H9 (cell line): Measurements from ENCODE around the gene RPL6. TPM values are rescaled to one million over a fixed set of nuclear protein-coding genes. Genes with fewer than 3 reads are reported as not detected.
"Not testable (repeated sequence)": the region's sequence is repeated elsewhere in the genome, so short reads cannot be mapped to it uniquely, and the experiment has no call there.

Source experiments
- DNase-seq: peaks from one replicate; pipeline ENCODE4 v3.0.0-alpha.2; 2017
- H2AFZ ChIP-seq: one replicate; pipeline ENCODE4 v1.6.1; 2013; ENCODE audit warnings: mild to moderate bottlenecking, low read length, control low read depth, moderate library complexity
- H2AK5ac ChIP-seq: 2 replicates; pipeline ENCODE4 v1.6.1; 2013; ENCODE audit warnings: low read length, control low read depth, mixed read lengths; ENCODE audit not compliant: insufficient read length
- H2BK120ac ChIP-seq: one replicate; pipeline ENCODE4 v1.6.1; 2013; ENCODE audit warnings: low read depth, mild to moderate bottlenecking, low read length, control low read depth, inconsistent platforms; ENCODE audit not compliant: poor library complexity, severe bottlenecking
- H2BK12ac ChIP-seq: 2 replicates; pipeline ENCODE4 v1.6.1; 2013; ENCODE audit warnings: low read length, control low read depth, mixed read lengths, low read depth; ENCODE audit not compliant: insufficient read length
- H2BK15ac ChIP-seq: 2 replicates; pipeline ENCODE4 v1.6.1; 2013; ENCODE audit warnings: low read depth, low read length, control low read depth
- H2BK20ac ChIP-seq: one replicate; pipeline ENCODE4 v1.6.1; 2013; ENCODE audit warnings: low read depth, mild to moderate bottlenecking, low read length, control low read depth, inconsistent platforms; ENCODE audit not compliant: poor library complexity, severe bottlenecking
- H2BK5ac ChIP-seq: 2 replicates; pipeline ENCODE4 v1.6.1; 2013; ENCODE audit warnings: low read length, control low read depth, mixed read lengths; ENCODE audit not compliant: insufficient read length
- H3K14ac ChIP-seq: 2 replicates; pipeline ENCODE4 v1.6.1; 2013; ENCODE audit warnings: low read length, control low read depth; ENCODE audit not compliant: insufficient read depth
- H3K18ac ChIP-seq: 2 replicates; pipeline ENCODE4 v1.6.1; 2013; ENCODE audit warnings: low read depth, mild to moderate bottlenecking, mixed read lengths, low read length, control low read depth; ENCODE audit not compliant: insufficient read length
- H3K23ac ChIP-seq: 2 replicates; pipeline ENCODE4 v1.6.1; 2013; ENCODE audit warnings: low read length, control low read depth, mixed read lengths, low read depth; ENCODE audit not compliant: insufficient read length
- H3K23me2 ChIP-seq: 2 replicates; pipeline ENCODE4 v1.6.1; 2013; ENCODE audit warnings: low read depth, mild to moderate bottlenecking, mixed read lengths, low read length, control low read depth; ENCODE audit not compliant: insufficient read length, poor library complexity, severe bottlenecking
- H3K27ac ChIP-seq: 2 replicates; pipeline ENCODE4 v1.5.1; 2013; ENCODE audit warnings: low read length, control low read depth, mixed read lengths, low read depth; ENCODE audit not compliant: insufficient read length
- H3K27me3 ChIP-seq: 2 replicates; pipeline ENCODE4 v1.6.1; 2013; ENCODE audit warnings: low read length, control low read depth, inconsistent platforms; ENCODE audit not compliant: insufficient read depth
- H3K4ac ChIP-seq: 2 replicates; pipeline ENCODE4 v1.6.1; 2013; ENCODE audit warnings: low read depth, mild to moderate bottlenecking, control low read depth, inconsistent platforms, low read length, moderate library complexity
- H3K4me1 ChIP-seq: 2 replicates; pipeline ENCODE4 v1.6.1; 2013; ENCODE audit warnings: low read length, control low read depth, inconsistent platforms; ENCODE audit not compliant: insufficient read depth
- H3K4me2 ChIP-seq: 2 replicates; pipeline ENCODE4 v1.6.1; 2013; ENCODE audit warnings: low read length, control low read depth, mixed read lengths; ENCODE audit not compliant: insufficient read length, insufficient read depth
- H3K56ac ChIP-seq: 2 replicates; pipeline ENCODE4 v1.6.1; 2013; ENCODE audit warnings: low read depth, mild to moderate bottlenecking, mixed read lengths, low read length, control low read depth; ENCODE audit not compliant: insufficient read length
- H3K79me1 ChIP-seq: 2 replicates; pipeline ENCODE4 v1.6.1; 2013; ENCODE audit warnings: low read depth, mild to moderate bottlenecking, moderate library complexity, low read length, control low read depth, inconsistent platforms; ENCODE audit not compliant: insufficient read depth, poor library complexity, severe bottlenecking
- H3K79me2 ChIP-seq: 2 replicates; pipeline ENCODE4 v1.6.1; 2013; ENCODE audit warnings: low read length, control low read depth, inconsistent platforms; ENCODE audit not compliant: insufficient read depth
- H3K9ac ChIP-seq: 2 replicates; pipeline ENCODE4 v1.6.1; 2013; ENCODE audit warnings: low read length, control low read depth, mixed read lengths; ENCODE audit not compliant: insufficient read length; ENCODE audit errors: extremely low read depth
- H3K9me3 ChIP-seq: one replicate; pipeline ENCODE4 v1.6.1; 2013; ENCODE audit warnings: low read depth, low read length, inconsistent platforms; ENCODE audit not compliant: control insufficient read depth
- H3T11ph ChIP-seq: one replicate; pipeline ENCODE4 v1.6.1; 2013; ENCODE audit warnings: mild to moderate bottlenecking, low read length, control low read depth, inconsistent platforms
- H4K20me1 ChIP-seq: one replicate; pipeline ENCODE4 v1.6.1; 2013; ENCODE audit not compliant: control insufficient read depth, insufficient read length, insufficient read depth
- H4K5ac ChIP-seq: 2 replicates; pipeline ENCODE4 v1.6.1; 2013; ENCODE audit warnings: low read depth, mild to moderate bottlenecking, mixed read lengths, low read length, control low read depth; ENCODE audit not compliant: insufficient read length
- H4K8ac ChIP-seq: replicated peaks from 2 replicates; pipeline ENCODE4 v1.6.1; 2013; ENCODE audit warnings: low read length, control low read depth, mixed read lengths, low read depth; ENCODE audit not compliant: insufficient read length
- H4K91ac ChIP-seq: 2 replicates; pipeline ENCODE4 v1.6.1; 2013; ENCODE audit warnings: low read depth, mild to moderate bottlenecking, moderate library complexity, mixed read lengths, low read length, control low read depth; ENCODE audit not compliant: insufficient read length
- H3K27ac Mint-ChIP-seq, 3 experiments: 2 replicates in 2 of 3; 3 replicates in 1 of 3; pipeline ENCODE4 v1.8.0; 2020 to 2021; ENCODE audit warnings: mixed read lengths in 3 of 3, mild to moderate bottlenecking in 1 of 3, moderate library complexity in 1 of 3
- H3K27me3 Mint-ChIP-seq: 2 replicates; pipeline ENCODE4 v1.8.0; 2021; ENCODE audit warnings: low read depth, mild to moderate bottlenecking, moderate library complexity, mixed read lengths
- H3K36me3 Mint-ChIP-seq, 3 experiments: 2 replicates in 2 of 3; 3 replicates in 1 of 3; pipeline ENCODE4 v1.8.0; 2020 to 2021; ENCODE audit warnings: low read depth in 3 of 3, mixed read lengths in 3 of 3; ENCODE audit not compliant: insufficient read depth in 1 of 3
- H3K4me1 Mint-ChIP-seq, 2 experiments: 2 replicates each; pipeline ENCODE4 v1.8.0; 2020; ENCODE audit warnings: mixed read lengths in 2 of 2
- H3K4me3 Mint-ChIP-seq, 2 experiments: 2 replicates in 1 of 2; 3 replicates in 1 of 2; pipeline ENCODE4 v1.8.0; 2020 to 2021; ENCODE audit warnings: mild to moderate bottlenecking in 2 of 2, mixed read lengths in 2 of 2, moderate library complexity in 1 of 2
- H3K9me3 Mint-ChIP-seq, 2 experiments: 2 replicates in 1 of 2; 3 replicates in 1 of 2; pipeline ENCODE4 v1.8.0; 2020; ENCODE audit warnings: mild to moderate bottlenecking in 2 of 2, mixed read lengths in 2 of 2, moderate library complexity in 1 of 2
- CTCF ChIP-seq: fragments of 200-600 bp; sonication (generic); conservative IDR thresholded peaks from 3 replicates; pipeline ENCODE4 v1.8.0; 2021; ENCODE audit warnings: antibody characterized with exemption, mild to moderate bottlenecking
- WGBS: extraction: QIAGEN DNeasy Blood & Tissue Kit; methylation state at CpG from one replicate; pipeline ENCODE4 v1.1.7; 2013; ENCODE audit warnings: missing lambda C conversion rate, low lambda C conversion rate, mixed read lengths; ENCODE audit not compliant: insufficient read length; ENCODE audit errors: extremely low coverage; 5-methylcytosine and 5-hydroxymethylcytosine counted together
- total RNA-seq: library from RNA; stranded (reverse); gene quantifications from 2 replicates; pipeline ENCODE4 v1.2.1, GENCODE V29; 2021

The RPL6 gene
- total RNA-seq, 1 experiment from 2014 or later = 1,921 TPM

- H3K4me2 ChIP-seq = no peak overlapping the region
- no peak overlapping the region for H2BK5ac ChIP-seq
- H4K91ac ChIP-seq = no peak overlapping the region
- H3K9me3 ChIP-seq = no peaks in the 10 kb centered on the region
- Mint-ChIP-seq H3K4me1 (no peaks in the 10 kb centered on the region), H3K27ac (no peak overlapping the region), H3K4me3 (no peak overlapping the region), H3K9me3 (no peaks in the 10 kb centered on the region; a peak in 2 of 5 replicates), H3K36me3 (no peaks in the 10 kb centered on the region; a peak in 1 of 7 replicates), H3K27me3 (peaks cover 3% of the 10 kb centered on the region)
- no peaks in the 10 kb centered on the region for H3K27me3 ChIP-seq
- no peak overlapping the region for H2BK12ac ChIP-seq
- H3T11ph ChIP-seq = no peak overlapping the region
- H2BK120ac ChIP-seq = no peak overlapping the region
- no peak overlapping the region for H3K23ac ChIP-seq
- no peaks in the 10 kb centered on the region for H4K20me1 ChIP-seq
- H3K56ac ChIP-seq = no peak overlapping the region
- H2BK20ac ChIP-seq = no peak overlapping the region
- no peak overlapping the region for H3K27ac ChIP-seq
- H4K5ac ChIP-seq = no peak overlapping the region
- H3K79me2 ChIP-seq = no peaks in the 10 kb centered on the region
- no peak overlapping the region for H2BK15ac ChIP-seq
- no peak for DNase-seq
- WGBS = no CpG with 5 or more reads among the region's 1 CpG
- H3K4ac ChIP-seq = no peak overlapping the region
- H2AK5ac ChIP-seq = no peak overlapping the region
- H3K4me1 ChIP-seq = no peaks in the 10 kb centered on the region
- no peak overlapping the region for H4K8ac ChIP-seq
- H3K23me2 ChIP-seq = no peaks in the 10 kb centered on the region
- no peak overlapping the region for H3K14ac ChIP-seq
- H3K18ac ChIP-seq = no peak overlapping the region
- H3K79me1 ChIP-seq = no peaks in the 10 kb centered on the region
- no peak overlapping the region for H2AFZ ChIP-seq
- no peak overlapping the region for H3K9ac ChIP-seq
- no peak for TF ChIP-seq CTCF
Measured at GRCh38 chr12:112393328-112393727, 16.1 kb downstream of the RPL6 start.

DNA sequence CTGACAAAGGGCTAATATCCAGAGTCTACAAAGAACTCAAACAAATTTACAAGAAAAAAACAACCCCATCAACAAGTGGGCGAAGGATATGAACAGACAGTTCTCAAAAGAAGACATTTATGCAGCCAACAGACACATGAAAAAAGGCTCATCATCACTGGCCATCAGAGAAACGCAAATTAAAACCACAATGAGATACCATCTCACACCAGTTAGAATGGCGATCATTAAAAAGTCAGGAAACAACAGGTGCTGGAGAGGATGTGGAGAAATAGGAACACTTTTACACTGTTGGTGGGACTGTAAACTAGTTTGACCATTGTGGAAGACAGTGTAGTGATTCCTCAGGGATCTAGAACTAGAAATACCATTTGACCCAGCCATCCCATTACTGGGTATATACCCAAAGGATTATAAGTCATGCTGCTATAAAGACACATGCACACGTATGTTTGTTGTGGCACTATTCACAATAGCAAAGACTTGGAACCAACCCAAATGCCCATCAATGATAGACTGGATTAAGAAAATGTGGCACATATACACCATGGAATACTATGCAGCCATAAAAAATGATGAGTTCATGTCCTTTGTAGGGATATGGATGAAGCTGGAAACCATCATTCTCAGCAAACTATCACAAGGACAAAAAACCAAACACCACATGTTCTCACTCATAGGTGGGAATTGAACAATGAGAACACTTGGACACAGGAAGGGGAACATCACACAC is 19.3 kb downstream of the RPL6 start:
- not testable (repeated sequence) for H4K91ac ChIP-seq, H3K27ac Mint-ChIP-seq, H3K9me3 ChIP-seq

More for the DNA sequence above, 19.3 kb downstream of the RPL6 start:
- not testable (repeated sequence) for H4K5ac ChIP-seq, H3K79me2 ChIP-seq, H3K9me3 Mint-ChIP-seq, H3K27me3 ChIP-seq, H3K14ac ChIP-seq, H2AFZ ChIP-seq, H3K4me1 ChIP-seq, H3K27me3 Mint-ChIP-seq, H3K4me2 ChIP-seq, H3T11ph ChIP-seq, H4K20me1 ChIP-seq, H3K9ac ChIP-seq, H2BK5ac ChIP-seq, H2BK20ac ChIP-seq, H3K79me1 ChIP-seq, H3K4me3 Mint-ChIP-seq, H2BK15ac ChIP-seq, DNase-seq, H3K18ac ChIP-seq, H3K27ac ChIP-seq, H3K23ac ChIP-seq, H2BK120ac ChIP-seq, H2AK5ac ChIP-seq, H3K23me2 ChIP-seq, H3K36me3 Mint-ChIP-seq, H4K8ac ChIP-seq, H2BK12ac ChIP-seq, H3K56ac ChIP-seq, H3K4ac ChIP-seq
- peaks cover 5 to 12% of the 10 kb centered on the region in 2 experiments for H3K4me1 Mint-ChIP-seq
- no CpG with 5 or more reads among the region's 4 CpGs for WGBS
